ENCODE data around the gene SV2C. TPM values are rescaled to one million over a fixed set of nuclear protein-coding genes. Genes with fewer than 3 reads are reported as not detected.

The SV2C gene
- total and polyA plus RNA-seq, 3 donors from 2014 or later = 0.24 to 0.87 (median 0.56) TPM

DNA sequence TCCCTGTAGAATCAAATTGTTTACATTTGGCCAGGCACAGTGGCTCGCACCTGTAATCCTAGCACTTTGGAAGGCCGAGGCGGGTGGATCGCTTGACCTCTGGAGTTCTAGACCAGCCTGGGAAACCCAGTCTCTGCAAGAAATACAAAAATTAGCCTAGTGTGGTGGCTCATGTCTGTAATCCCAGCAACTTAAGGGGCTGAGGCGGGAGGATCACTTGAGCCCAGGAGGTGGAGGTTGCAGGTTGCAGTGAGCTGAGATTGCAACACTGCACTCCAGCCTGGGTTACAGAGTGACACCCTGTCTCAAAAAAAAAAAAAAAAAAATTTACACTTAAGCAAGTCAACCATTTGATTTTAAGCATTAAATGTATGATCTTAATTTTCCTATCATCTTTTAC lies 302.4 kb downstream of the SV2C start:
- intact Hi-C loops (cut with DNase I; ENCODE audit: low total_unique reads) = no loop called here
- H3K27ac ChIP-seq = no peak overlapping the region
- no peaks in the 10 kb centered on the region for H3K4me1 ChIP-seq
- H3K9me3 ChIP-seq = no peaks in the 10 kb centered on the region
- H3K36me3 ChIP-seq (ENCODE audit: low read depth, missing control alignments) = no peaks in the 10 kb centered on the region
- H3K27me3 ChIP-seq = no peaks in the 10 kb centered on the region
- no peak for DNase-seq
- 90 to 95% methylated on average over 5 of the region's 5 CpGs for WGBS, 2 donors
- no peak for TF ChIP-seq POLR2A (IDR thresholded peaks at IDR 0.05)
- TF ChIP-seq, protein P1, sequence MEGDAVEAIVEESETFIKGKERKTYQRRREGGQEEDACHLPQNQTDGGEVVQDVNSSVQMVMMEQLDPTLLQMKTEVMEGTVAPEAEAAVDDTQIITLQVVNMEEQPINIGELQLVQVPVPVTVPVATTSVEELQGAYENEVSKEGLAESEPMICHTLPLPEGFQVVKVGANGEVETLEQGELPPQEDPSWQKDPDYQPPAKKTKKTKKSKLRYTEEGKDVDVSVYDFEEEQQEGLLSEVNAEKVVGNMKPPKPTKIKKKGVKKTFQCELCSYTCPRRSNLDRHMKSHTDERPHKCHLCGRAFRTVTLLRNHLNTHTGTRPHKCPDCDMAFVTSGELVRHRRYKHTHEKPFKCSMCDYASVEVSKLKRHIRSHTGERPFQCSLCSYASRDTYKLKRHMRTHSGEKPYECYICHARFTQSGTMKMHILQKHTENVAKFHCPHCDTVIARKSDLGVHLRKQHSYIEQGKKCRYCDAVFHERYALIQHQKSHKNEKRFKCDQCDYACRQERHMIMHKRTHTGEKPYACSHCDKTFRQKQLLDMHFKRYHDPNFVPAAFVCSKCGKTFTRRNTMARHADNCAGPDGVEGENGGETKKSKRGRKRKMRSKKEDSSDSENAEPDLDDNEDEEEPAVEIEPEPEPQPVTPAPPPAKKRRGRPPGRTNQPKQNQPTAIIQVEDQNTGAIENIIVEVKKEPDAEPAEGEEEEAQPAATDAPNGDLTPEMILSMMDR (IDR thresholded peaks at IDR 0.05) = no peak
- no peak overlapping the region for H3K4me3 ChIP-seq

GRCh38 chr5:76386360-76386759 lies 303.2 kb downstream of the SV2C start:
- DNase-seq = peak; percentile 31
- H3K4me1 ChIP-seq = no peaks in the 10 kb centered on the region
- intact Hi-C loops (cut with DNase I; ENCODE audit: low total_unique reads) = no loop called here
- H3K27ac ChIP-seq = no peak overlapping the region
- H3K36me3 ChIP-seq (ENCODE audit: low read depth, missing control alignments) = no peaks in the 10 kb centered on the region
- no peaks in the 10 kb centered on the region for H3K27me3 ChIP-seq
- TF ChIP-seq, protein P1 (IDR thresholded peaks at IDR 0.05) = no peak
- no peak for TF ChIP-seq POLR2A (IDR thresholded peaks at IDR 0.05)
- no peak overlapping the region for H3K4me3 ChIP-seq
- WGBS, 2 donors = 43 to 45% methylated on average over 3 to 5 of the region's 5 CpGs
- no peaks in the 10 kb centered on the region for H3K9me3 ChIP-seq

DNA sequence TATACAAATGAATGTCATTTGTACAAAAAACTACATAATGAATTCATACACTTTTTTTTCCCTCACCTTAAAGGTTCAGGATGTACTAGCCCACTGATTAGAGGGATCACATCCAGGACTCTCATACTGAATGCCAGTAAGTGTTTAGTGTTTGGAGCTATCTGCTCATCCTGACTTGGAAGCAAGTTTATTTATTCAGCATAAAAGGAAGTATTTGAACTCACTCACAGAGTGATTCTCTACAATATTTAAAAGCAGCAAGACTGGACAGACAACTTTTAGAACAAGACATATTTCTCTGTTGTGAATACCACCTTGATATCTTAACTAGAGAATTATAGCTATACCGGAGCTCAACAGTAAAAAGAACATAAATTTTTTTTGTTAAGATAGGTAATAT lies 305.1 kb downstream of the SV2C start:
- intact Hi-C loops (cut with DNase I; ENCODE audit: low total_unique reads) = no loop called here
- no peak for DNase-seq
- Histone ChIP-seq H3K27me3 (no peaks in the 10 kb centered on the region), H3K9me3 (no peaks in the 10 kb centered on the region), H3K4me3 (no peak overlapping the region), H3K27ac (no peak overlapping the region), H3K36me3 (ENCODE audit: low read depth, missing control alignments) (no peaks in the 10 kb centered on the region), H3K4me1 (no peaks in the 10 kb centered on the region)
- TF ChIP-seq, protein P1 (IDR thresholded peaks at IDR 0.05) = no peak
- TF ChIP-seq POLR2A (IDR thresholded peaks at IDR 0.05) = no peak
- WGBS, 2 donors = 79 to 89% methylated on average over 1 of the region's 1 CpG

GRCh38 chr5:76388791-76389512 lies 305.8 kb downstream of the SV2C start:
- whole genome bisulfite sequencing, 2 donors = 71 to 73% methylated on average over 11 of the region's 11 CpGs
- Histone ChIP-seq H3K4me1 (no peaks in the 10 kb centered on the region), H3K27ac (no peak overlapping the region)

More at GRCh38 chr5:76388791-76389512, 305.8 kb downstream of the SV2C start:
- no peak for TF ChIP-seq POLR2A (IDR thresholded peaks at IDR 0.05)
- TF ChIP-seq, protein P1 (IDR thresholded peaks at IDR 0.05) = no peak
- intact Hi-C loops (cut with DNase I; ENCODE audit: low total_unique reads) = no loop called here
- no peak for DNase-seq
- Histone ChIP-seq H3K4me3 (no peak overlapping the region), H3K9me3 (no peaks in the 10 kb centered on the region), H3K36me3 (ENCODE audit: low read depth, missing control alignments) (no peaks in the 10 kb centered on the region), H3K27me3 (no peaks in the 10 kb centered on the region)

All from testis (tissue), 3 donors.